H1 (cell line): ENCODE results near the gene SCPEP1. TPM values are rescaled to one million over a fixed set of nuclear protein-coding genes. Genes with fewer than 3 reads are reported as not detected.

Source experiments
- CTCF ChIA-PET: fragments of 300-600 bp; sonication (Branson Sonifier 250); formaldehyde crosslinking; loops from one replicate; lab custom pipeline; 2021; ENCODE audit not compliant: partially characterized antibody; lab: Charles Lee
- POLR2A ChIA-PET: fragments of 300-600 bp; sonication (Branson Sonifier 250); formaldehyde crosslinking; loops from one replicate; lab custom pipeline; 2021; ENCODE audit warnings: inconsistent platforms; ENCODE audit not compliant: partially characterized antibody; lab: Charles Lee
- DNase-seq, 2 experiments: peaks; one replicate each; pipeline versions ENCODE4 v3.0.0 to v3.0.0-alpha.2; 2010 to 2022; ENCODE audit warnings: low spot score in 2 of 2, low read depth in 1 of 2, mixed read lengths in 1 of 2
- FAIRE-seq: peaks from 2 replicates; lab custom pipeline; 2011; peaks lifted over from hg19 to GRCh38; lab: Jason Lieb, UNC
- H2AFZ ChIP-seq: 2 replicates; pipeline ENCODE4 v1.8.1; 2012; ENCODE audit warnings: low read length, inconsistent platforms
- H2AK5ac ChIP-seq: 2 replicates; pipeline ENCODE4 v1.6.1; 2013; ENCODE audit warnings: low read depth, low read length
- H2BK120ac ChIP-seq: replicated peaks from 2 replicates; pipeline ENCODE3; 2013; ENCODE audit warnings: low read depth, low read length, inconsistent platforms
- H2BK12ac ChIP-seq: 2 replicates; pipeline ENCODE4 v1.6.1; 2013; ENCODE audit warnings: low read depth, low read length
- H2BK15ac ChIP-seq: 2 replicates; pipeline ENCODE4 v1.6.1; 2013; ENCODE audit warnings: low read length
- H2BK20ac ChIP-seq: 2 replicates; pipeline ENCODE4 v1.6.1; 2013; ENCODE audit warnings: low read length
- H2BK5ac ChIP-seq: 2 replicates; pipeline ENCODE4 v1.6.1; 2013; ENCODE audit warnings: low read depth, low read length
- H3K14ac ChIP-seq: 2 replicates; pipeline ENCODE4 v1.6.1; 2013; ENCODE audit warnings: inconsistent platforms; ENCODE audit not compliant: insufficient read length
- H3K18ac ChIP-seq: 2 replicates; pipeline ENCODE4 v1.6.1; 2013; ENCODE audit warnings: low read length; ENCODE audit errors: extremely low read depth
- H3K23ac ChIP-seq: 2 replicates; pipeline ENCODE4 v1.6.1; 2013; ENCODE audit warnings: inconsistent platforms; ENCODE audit not compliant: insufficient read length
- H3K23me2 ChIP-seq: 2 replicates; pipeline ENCODE4 v1.6.1; 2013; ENCODE audit warnings: low read depth, low read length
- H3K27ac ChIP-seq: 2 replicates; pipeline ENCODE4 v1.6.1; 2011; ENCODE audit warnings: low read depth, low read length, inconsistent platforms
- H3K27me3 ChIP-seq, 4 experiments: replicated peaks in 1 of 4; 1 replicate in 1 of 4; 2 replicates in 3 of 4; pipeline versions ENCODE4 v1.6.1 to v1.8.1; 2011 to 2013; ENCODE audit warnings: low read length in 3 of 4, mild to moderate bottlenecking in 3 of 4, inconsistent platforms in 2 of 4, mixed read lengths in 2 of 4, moderate library complexity in 1 of 4; ENCODE audit not compliant: control insufficient read depth in 3 of 4, insufficient read depth in 3 of 4; ENCODE audit errors: extremely low read depth in 1 of 4
- H3K36me3 ChIP-seq, 4 experiments: 2 replicates each; pipeline versions ENCODE4 v1.6.1 to v1.8.1; 2011 to 2013; ENCODE audit warnings: mild to moderate bottlenecking in 4 of 4, low read length in 3 of 4, moderate library complexity in 2 of 4, control low read depth in 1 of 4, inconsistent platforms in 1 of 4; ENCODE audit not compliant: insufficient read depth in 4 of 4, control insufficient read depth in 2 of 4
- H3K4ac ChIP-seq: replicated peaks from 2 replicates; pipeline ENCODE3; 2013; ENCODE audit warnings: low read length, low read depth, mixed read lengths, inconsistent platforms; ENCODE audit not compliant: insufficient read length
- H3K4me1 ChIP-seq, 4 experiments: replicated peaks in 1 of 4; 1 replicate in 1 of 4; 2 replicates in 3 of 4; pipeline versions ENCODE4 v1.6.1 to v1.8.1; 2011 to 2013; ENCODE audit warnings: low read length in 3 of 4, inconsistent platforms in 2 of 4, mixed read lengths in 1 of 4; ENCODE audit not compliant: insufficient read depth in 4 of 4, control insufficient read depth in 3 of 4
- H3K4me2 ChIP-seq, 2 experiments: 2 replicates each; pipeline versions ENCODE4 v1.6.1 to v1.8.1; 2011 to 2013; ENCODE audit warnings: low read depth in 2 of 2, low read length in 2 of 2, control low read depth in 1 of 2, inconsistent platforms in 1 of 2, mild to moderate bottlenecking in 1 of 2; ENCODE audit not compliant: insufficient read depth in 1 of 2
- H3K4me3 ChIP-seq, 4 experiments: fragments of 200-600, 300-600 bp in 1 of 4; sonication (generic), shearing (Covaris generic), sonication (Bioruptor Twin) in 1 of 4; 2 replicates each; pipeline versions ENCODE4 v1.5.1 to v1.8.1; 2011 to 2016; ENCODE audit warnings: low read length in 4 of 4, low read depth in 3 of 4, control low read depth in 2 of 4, inconsistent platforms in 2 of 4, mild to moderate bottlenecking in 2 of 4, mixed read lengths in 1 of 4, moderate library complexity in 1 of 4; ENCODE audit not compliant: insufficient read depth in 2 of 4; ENCODE audit errors: extremely low read depth in 1 of 4
- H3K56ac ChIP-seq: replicated peaks from 2 replicates; pipeline ENCODE3; 2013; ENCODE audit warnings: low read depth, mild to moderate bottlenecking, mixed read lengths, low read length, inconsistent platforms; ENCODE audit not compliant: insufficient read length
- H3K79me1 ChIP-seq: 2 replicates; pipeline ENCODE4 v1.6.1; 2013; ENCODE audit warnings: low read depth, low read length, control low read depth
- H3K79me2 ChIP-seq, 2 experiments: 2 replicates each; pipeline versions ENCODE4 v1.6.1 to v1.8.1; 2012 to 2013; ENCODE audit warnings: low read length in 2 of 2, mild to moderate bottlenecking in 2 of 2, inconsistent platforms in 1 of 2; ENCODE audit not compliant: insufficient read depth in 2 of 2, control insufficient read depth in 1 of 2
- H3K9ac ChIP-seq, 4 experiments: replicated peaks in 1 of 4; 1 replicate in 1 of 4; 2 replicates in 3 of 4; pipeline versions ENCODE4 v1.6.1 to v1.8.1; 2011 to 2013; ENCODE audit warnings: low read depth in 3 of 4, low read length in 3 of 4, control low read depth in 2 of 4, mild to moderate bottlenecking in 2 of 4, moderate library complexity in 2 of 4, inconsistent platforms in 1 of 4; ENCODE audit errors: extremely low read depth in 1 of 4
- H3K9me3 ChIP-seq, 2 experiments: 2 replicates each; pipeline versions ENCODE4 v1.6.1 to v1.8.1; 2012 to 2013; ENCODE audit warnings: mild to moderate bottlenecking in 2 of 2, moderate library complexity in 2 of 2, control low read depth in 1 of 2, inconsistent platforms in 1 of 2, low read depth in 1 of 2, low read length in 1 of 2, mixed read lengths in 1 of 2; ENCODE audit not compliant: insufficient read depth in 2 of 2
- H4K20me1 ChIP-seq, 2 experiments: replicated peaks in 1 of 2; 2 replicates each; pipeline versions ENCODE3 to v1.8.1; 2011 to 2013; ENCODE audit warnings: inconsistent platforms in 2 of 2, low read length in 2 of 2, mild to moderate bottlenecking in 1 of 2; ENCODE audit not compliant: insufficient read depth in 2 of 2, control insufficient read depth in 1 of 2
- H4K5ac ChIP-seq: 2 replicates; pipeline ENCODE4 v1.6.1; 2013; ENCODE audit warnings: low read length, low read depth, mixed read lengths, inconsistent platforms; ENCODE audit not compliant: insufficient read length
- H4K8ac ChIP-seq: 2 replicates; pipeline ENCODE4 v1.8.0; 2013; ENCODE audit warnings: mild to moderate bottlenecking, moderate library complexity, low read length, inconsistent platforms; ENCODE audit not compliant: insufficient read depth; ENCODE audit errors: extremely low read depth
- H4K91ac ChIP-seq: replicated peaks from 2 replicates; pipeline ENCODE3; 2013; ENCODE audit warnings: low read length, mixed read lengths, inconsistent platforms; ENCODE audit not compliant: insufficient read length
- BACH1 ChIP-seq: IDR thresholded peaks from 2 replicates; pipeline ENCODE4 v1.6.1; 2012; ENCODE audit warnings: low read length, improper control_type of control experiment
- SUZ12 ChIP-seq: fragments of 200-600 bp; sonication (generic); IDR thresholded peaks from 2 replicates; pipeline ENCODE4 v1.6.1; 2012; ENCODE audit warnings: mild to moderate bottlenecking, inconsistent platforms, low read length, moderate library complexity, mixed read lengths
- WGBS, 2 experiments: shearing (Covaris generic) in 1 of 2; methylation state at CpG; one replicate each; pipeline versions ENCODE4 v1.1.6 to v1.1.7; 2013 to 2015; ENCODE audit warnings: low lambda C conversion rate in 2 of 2, mixed read lengths in 2 of 2, inconsistent platforms in 1 of 2, low coverage in 1 of 2, missing lambda C conversion rate in 1 of 2; ENCODE audit not compliant: insufficient replicate concordance in 2 of 2, insufficient coverage in 1 of 2, insufficient read length in 1 of 2; ENCODE audit errors: extremely low coverage in 1 of 2, missing lambda C conversion rate in 1 of 2; 5-methylcytosine and 5-hydroxymethylcytosine counted together
- polyA plus RNA-seq, 7 experiments: library from polyadenylated mRNA; depleted of rRNA in 3 of 7; stranded (reverse) in 5 of 7; unstranded in 2 of 7; fragments of >200 nt in 5 of 7; fragments of 200-250 nt in 2 of 7; gene quantifications; 1 replicate in 5 of 7; 2 replicates in 1 of 7; 4 replicates in 1 of 7; pipeline versions ENCODE4 v1.2.1 to v1.2.3, GENCODE V29; 2011 to 2013; ENCODE audit warnings: missing spikeins in 2 of 7, mixed read lengths in 2 of 7
- total RNA-seq: library from RNA; stranded (reverse); fragmentation: NEBNext Ultra II Directional; extraction: Animal tissue kit (Norgen Biotek cat#: 25700); gene quantifications from 2 replicates; pipeline ENCODE4 v1.2.1, GENCODE V29; 2021

The SCPEP1 gene
- total and polyA plus RNA-seq, 2 of the 8 experiments (the other 6 are each of a cell fraction or from before 2014, with no cell fraction given): 30.7 to 52.6 TPM

- H3K79me1 ChIP-seq: no peaks in the 10 kb centered on the region
- no peak overlapping the region for H3K4me2 ChIP-seq
- no peak overlapping the region for H3K56ac ChIP-seq
- H2AK5ac ChIP-seq: no peak overlapping the region
- H3K18ac ChIP-seq: no peak overlapping the region
- FAIRE-seq: no peak
- no peak overlapping the region for H2AFZ ChIP-seq
- 90% methylated on average over 2 of the region's 2 CpGs; no CpG with 5 or more reads in 1 of the 2 experiments for WGBS, 2 experiments
- no peak overlapping the region for H2BK20ac ChIP-seq
- ChIA-PET CTCF (interaction anchor here (0.8 to 1.0 kb wide), 2 partner anchors 44 to 118 kb away, joined by 4 read pairs; no protein-coding TSS in a partner anchor), POLR2A (no interaction called here)
- H3K4me1 ChIP-seq: no peaks in the 10 kb centered on the region
- no peak overlapping the region for H3K4me3 ChIP-seq
- H3K9me3 ChIP-seq: peaks cover 0 to under 1% of the 10 kb centered on the region in 2 experiments; a peak in 1 of 4 replicates
- H3K14ac ChIP-seq: no peak overlapping the region
- no peak overlapping the region for H2BK12ac ChIP-seq
- H3K27ac ChIP-seq: no peak overlapping the region
- no peaks in the 10 kb centered on the region for H3K79me2 ChIP-seq
- no peak for DNase-seq
- no peak overlapping the region for H4K8ac ChIP-seq
- H4K91ac ChIP-seq: no peak overlapping the region
- H3K23me2 ChIP-seq: no peaks in the 10 kb centered on the region
- no peak for TF ChIP-seq BACH1
- no peak for TF ChIP-seq SUZ12
- no peak overlapping the region for H3K23ac ChIP-seq
- no peaks in the 10 kb centered on the region for H3K27me3 ChIP-seq
- H3K4ac ChIP-seq: no peak overlapping the region
- H2BK15ac ChIP-seq: no peak overlapping the region
- H4K5ac ChIP-seq: no peak overlapping the region
- H2BK5ac ChIP-seq: no peak overlapping the region
- no peak overlapping the region for H3K9ac ChIP-seq
- H4K20me1 ChIP-seq: no peaks in the 10 kb centered on the region
- no peak overlapping the region for H2BK120ac ChIP-seq
- peaks cover 0 to 50% (median 26%) of the 10 kb centered on the region in 4 experiments; a peak in 6 of 8 replicates for H3K36me3 ChIP-seq
These were observed 40.2 kb upstream of the SCPEP1 start for GRCh38 chr17:56937687-56938086.
